M059J (cell line): ENCODE data around the gene MRPL47. TPM values are rescaled to one million over a fixed set of nuclear protein-coding genes. Genes with fewer than 3 reads are reported as not detected.
A peak's percentile ranks its signal among the peaks of the same experiment; 100 is the strongest.
"Not testable (repeated sequence)": the region's sequence is repeated elsewhere in the genome, so short reads cannot be mapped to it uniquely, and the experiment has no call there.

ENCODE experiments used
- DNase-seq: peaks from one replicate; pipeline ENCODE4 v3.0.0-alpha.2; 2012; ENCODE audit warnings: low read depth
- total RNA-seq: library from RNA; depleted of rRNA; stranded (reverse); fragments of >200 nt; shearing (Covaris generic); gene quantifications from 2 replicates; pipeline ENCODE4 v1.2.3, GENCODE V29; 2014; rRNA removed

Gene MRPL47
- 83.0 and 112 TPM in 2 replicates for total RNA-seq

DNA sequence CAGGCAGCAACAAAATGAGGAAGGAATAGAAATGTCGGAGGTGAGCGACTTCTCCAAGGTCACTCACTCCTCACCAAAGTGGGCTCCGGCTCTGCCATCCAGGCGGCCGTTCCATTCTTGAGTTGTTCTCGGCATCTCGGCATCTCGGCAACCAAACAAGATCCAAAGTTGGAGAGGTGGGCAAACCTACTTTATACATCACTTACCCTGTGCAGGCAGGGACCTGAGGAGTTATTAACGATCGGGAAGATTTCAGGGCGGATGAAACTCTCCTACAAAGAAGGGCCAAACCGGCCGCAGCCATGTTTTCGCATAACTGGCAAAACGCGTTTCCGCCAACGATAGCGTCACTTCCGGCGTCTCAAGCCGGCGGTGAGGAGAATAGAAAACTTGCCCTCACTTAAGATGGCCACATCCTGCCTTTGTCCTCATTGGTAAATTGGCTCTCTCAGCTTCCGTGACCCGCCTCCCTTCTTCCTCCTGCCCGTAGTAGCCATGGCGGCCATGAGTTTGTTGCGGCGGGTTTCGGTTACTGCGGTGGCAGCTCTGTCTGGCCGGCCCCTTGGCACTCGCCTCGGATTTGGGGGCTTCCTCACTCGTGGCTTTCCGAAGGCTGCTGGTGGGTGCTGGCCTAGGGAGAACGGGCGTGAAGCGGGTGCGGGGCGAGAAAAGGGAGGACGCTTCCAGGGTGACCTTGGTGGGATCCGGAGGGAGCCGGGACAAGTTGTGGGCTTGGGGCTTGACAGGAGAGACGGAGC lies at the start of gene MRPL47, which contains the start of gene NDUFB5:
Gene MRPL47, minus strand, starts transcription at position 318 of the 758 bp plus-strand sequence. Its CDS starts 14 bp downstream, at position 304.
Gene NDUFB5, plus strand, starts transcription at position 474 of the 758 bp plus-strand sequence. Its CDS starts 22 bp downstream, at position 496.
- DNase-seq: peak; percentile 98

DNA sequence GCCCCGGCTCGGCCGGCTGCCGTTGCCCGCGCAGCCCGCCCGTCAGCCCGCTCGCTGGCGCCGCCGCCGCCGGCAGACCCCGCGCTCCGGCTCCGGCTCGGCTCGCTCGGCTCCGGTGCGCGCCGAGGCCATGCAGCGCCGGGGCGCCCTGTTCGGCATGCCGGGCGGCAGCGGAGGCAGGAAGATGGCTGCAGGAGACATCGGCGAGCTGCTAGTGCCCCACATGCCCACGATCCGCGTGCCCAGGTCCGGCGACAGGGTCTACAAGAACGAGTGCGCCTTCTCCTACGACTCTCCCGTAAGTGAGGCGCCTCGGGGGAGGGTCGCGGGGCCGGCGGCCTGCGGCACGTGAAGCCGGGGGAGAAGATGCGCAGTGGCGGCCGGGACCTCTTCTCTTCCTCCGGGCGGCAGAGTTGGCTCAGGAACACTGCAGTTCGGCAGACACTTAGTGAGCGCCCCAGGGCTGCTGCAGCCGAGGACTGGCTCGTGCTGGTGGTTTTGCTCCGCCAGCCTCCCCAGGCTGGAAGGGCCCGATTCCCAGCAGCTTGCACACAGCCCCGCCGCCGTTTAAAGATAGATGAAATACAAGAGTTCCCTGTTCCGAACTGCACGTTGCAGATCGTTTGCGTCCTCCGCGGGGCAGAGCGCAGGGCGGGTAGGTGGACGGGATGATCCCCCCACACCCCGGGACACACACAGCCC lies 48.8 kb upstream of the MRPL47 start:
- peak; percentile 87 for DNase-seq

GRCh38 chr3:179652447-179653095 lies 48.1 kb upstream of the MRPL47 start, which contains the start of gene USP13:
TSS of gene USP13 (plus strand) at chr3:179653040. CDS start at chr3:179653226, 186 bp downstream.
- peak; percentile 85 for DNase-seq

DNA sequence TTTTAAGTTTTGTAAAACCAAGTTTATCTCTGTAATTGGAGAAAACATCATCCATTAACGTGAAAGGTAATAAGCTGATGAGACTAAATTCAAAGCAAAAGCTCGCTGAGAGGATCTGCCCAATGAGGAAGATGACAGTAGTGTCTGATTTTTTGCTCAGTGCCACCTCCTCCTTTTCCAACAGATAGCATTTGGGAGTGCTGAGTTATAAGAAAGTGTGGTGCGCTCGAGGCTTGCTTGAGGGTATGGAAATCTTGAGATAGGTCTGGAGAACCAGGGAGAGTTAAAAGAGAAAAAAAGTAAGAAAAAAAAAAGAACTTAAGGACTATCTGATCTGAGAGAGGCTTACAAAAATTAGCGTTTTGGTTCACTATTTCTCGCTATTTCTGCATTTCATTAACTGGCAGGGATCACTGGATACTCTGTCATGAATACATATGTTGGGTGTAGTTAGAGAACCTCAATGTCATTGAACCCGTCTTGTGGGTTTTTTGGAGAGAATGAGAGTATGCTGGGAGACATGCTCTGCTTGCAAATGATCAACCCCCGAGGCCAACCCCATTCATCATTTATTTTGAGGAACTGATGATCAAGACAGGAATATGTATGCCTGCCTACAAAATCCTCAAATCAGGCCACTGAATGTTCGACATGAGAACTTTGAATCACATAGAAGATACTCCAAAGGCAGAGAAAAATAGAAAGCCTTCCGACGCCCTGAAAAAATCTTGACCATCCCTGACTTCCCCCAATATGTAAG lies 47.4 kb upstream of the MRPL47 start:
- no peak for DNase-seq

DNA sequence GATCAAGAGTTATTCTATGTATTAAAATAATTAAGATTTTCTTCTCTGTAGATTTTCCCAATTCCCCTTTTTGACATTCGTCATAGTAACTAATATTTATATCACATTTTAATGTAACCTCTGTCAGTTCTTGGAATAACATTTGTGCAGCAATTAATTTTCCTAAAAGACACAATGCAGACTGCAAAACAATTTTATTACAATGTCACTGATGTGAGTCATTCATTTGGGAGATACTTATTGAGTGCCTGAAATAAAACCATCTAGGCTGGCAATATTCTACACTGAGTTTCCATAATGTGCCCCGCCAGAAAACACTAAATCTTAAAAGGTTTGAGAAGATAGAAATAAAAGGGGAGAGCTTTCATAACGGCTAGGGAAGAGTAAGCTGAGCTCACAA lies 41.7 kb upstream of the MRPL47 start:
- DNase-seq: no peak

GRCh38 chr3:179643837-179644236 lies 39.4 kb upstream of the MRPL47 start:
- DNase-seq: not testable (repeated sequence)

DNA sequence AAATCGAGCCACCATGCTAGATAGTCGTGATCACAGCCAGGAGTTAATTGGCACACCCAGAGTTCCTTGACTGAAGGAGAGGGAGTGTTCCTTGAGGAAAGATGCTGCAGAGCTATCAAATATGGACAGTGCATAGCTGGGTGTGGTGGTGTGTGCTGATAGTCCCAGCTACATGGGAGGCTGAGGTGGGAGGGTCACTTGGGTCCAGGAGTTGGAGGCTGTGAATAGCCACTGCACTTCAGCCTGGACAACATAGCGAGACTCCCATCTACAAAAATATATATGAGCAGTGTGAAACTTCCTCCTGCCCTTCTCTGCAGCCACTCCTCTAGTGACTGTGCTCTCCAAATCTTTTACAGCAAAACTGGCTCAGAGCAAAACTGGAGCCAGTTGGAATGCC lies 38.4 kb upstream of the MRPL47 start:
- no peak for DNase-seq

DNA sequence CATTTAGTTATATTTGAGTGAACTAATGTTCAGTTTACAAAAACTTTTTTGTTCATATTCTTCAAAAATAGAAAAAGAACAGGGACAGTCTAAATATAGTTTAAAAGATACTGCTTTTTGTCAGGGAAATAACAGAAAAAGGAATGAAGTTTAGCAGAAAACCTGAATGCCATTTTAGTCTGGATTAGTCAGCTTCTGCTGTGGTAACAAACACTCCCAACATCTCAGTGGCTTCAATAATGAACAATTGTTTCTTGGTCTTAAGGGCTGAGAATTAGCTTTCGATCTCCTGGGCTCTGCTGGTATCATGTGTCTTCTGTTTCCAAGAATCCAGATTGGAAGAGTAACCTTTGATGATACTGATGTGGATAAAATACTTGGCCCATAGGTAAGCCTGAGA lies 36.0 kb upstream of the MRPL47 start:
- no peak for DNase-seq

DNA sequence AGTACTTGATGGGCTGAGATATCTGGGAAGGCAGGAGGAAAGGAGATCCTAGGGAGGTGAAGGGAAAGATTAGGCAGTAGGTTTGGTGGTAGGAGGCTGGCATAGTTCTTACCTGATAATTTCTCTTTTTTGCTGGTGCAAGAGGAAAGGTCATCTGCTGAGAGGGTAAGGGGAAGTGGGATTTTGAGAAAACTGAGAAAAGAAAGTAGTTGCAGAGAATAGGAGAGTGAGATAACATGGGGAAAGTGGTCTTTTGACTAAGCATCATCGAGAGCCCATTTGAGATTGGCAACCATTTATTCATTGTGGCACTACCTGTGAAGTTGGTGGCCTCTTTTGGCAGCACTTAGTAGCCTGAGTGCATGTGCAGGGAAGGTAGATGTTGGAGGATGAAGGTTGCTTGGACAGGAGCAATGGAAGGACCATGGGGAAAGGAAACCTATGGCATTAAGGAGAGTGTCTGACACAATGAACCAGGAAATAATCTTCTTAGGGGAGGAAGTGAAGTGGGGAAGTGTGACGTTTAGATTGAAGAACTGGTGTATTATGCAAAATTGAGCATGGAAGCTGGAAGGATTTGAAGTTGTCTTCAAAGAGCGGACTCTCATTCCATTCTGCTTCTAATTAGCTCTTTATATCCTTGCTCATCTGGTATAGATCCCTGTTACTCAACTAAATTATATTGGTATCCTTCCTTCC lies 26.5 kb upstream of the MRPL47 start:
- no peak for DNase-seq

DNA sequence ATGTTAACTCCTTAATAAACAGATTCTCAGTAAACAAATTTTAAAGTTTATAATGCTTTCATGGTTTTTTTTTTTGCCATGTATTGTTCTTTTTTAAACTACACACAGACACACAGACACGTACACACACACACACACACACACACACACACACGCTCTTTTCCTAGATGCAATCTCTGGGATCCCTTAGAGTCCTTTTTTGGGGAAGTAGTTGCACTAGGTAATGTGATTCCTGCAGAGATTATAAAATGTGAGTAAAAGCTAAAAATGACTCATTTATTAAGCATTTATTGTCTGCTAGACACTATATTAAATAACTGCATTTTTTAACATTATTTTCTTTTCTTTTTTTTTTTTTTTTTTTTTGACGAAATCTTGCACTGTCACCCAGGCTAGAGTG lies 20.0 kb upstream of the MRPL47 start:
- DNase-seq: peak; percentile 71

GRCh38 chr3:179622023-179622422 lies 17.6 kb upstream of the MRPL47 start:
- DNase-seq: no peak

DNA sequence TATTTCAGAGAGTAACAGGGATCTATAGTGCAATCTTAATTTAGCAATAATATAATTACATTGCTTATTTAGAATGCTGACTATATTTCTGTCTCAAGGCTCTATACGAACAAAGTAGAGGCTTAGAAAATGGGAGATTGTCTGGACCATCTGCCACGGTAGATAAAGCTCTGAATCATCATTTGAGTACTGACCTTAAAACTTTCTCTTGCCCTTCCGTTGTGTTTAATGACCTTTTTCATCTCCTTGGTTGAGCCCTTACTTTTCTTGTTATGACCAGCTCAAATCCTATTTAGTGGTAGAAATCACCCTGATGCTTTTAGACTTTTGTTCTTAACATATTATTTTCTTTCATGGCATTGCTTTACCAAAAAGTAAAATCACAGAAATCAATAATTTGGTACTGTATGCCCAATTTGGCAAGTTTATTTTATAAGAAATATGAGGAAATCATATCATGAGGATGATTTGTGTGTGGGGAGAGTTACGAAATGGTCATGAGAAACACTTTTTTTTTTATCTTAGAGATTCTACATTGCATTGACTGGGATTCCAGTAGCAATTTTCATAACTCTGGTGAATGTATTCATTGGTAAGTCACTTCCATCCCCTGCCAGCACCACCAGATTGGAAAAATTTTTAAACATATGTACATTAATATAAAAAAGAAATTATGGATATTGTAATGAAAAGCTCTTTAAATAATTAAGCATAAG lies 11.2 kb upstream of the MRPL47 start:
- DNase-seq: no peak

GRCh38 chr3:179613807-179614206 lies 9.4 kb upstream of the MRPL47 start:
- peak; percentile 75 for DNase-seq

DNA sequence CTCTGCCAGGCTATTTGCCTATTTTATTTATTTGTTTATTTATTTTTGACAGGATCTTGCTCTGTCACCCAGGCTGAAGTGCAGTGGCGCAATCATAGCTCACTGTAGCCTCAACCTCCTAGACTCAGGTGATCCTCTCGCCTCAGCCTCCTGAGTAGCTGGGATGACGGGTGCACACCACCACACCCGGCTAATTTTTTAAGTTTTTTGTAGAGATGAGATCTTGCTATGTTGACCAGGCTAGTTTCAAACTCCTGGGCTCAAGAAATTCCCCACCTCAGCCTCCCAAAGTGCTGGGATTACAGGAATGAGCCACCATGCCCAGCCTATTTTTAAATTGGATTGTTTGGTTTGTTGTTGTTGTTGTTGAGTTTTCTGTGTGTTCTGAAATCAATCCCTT lies 5.6 kb upstream of the MRPL47 start:
- no peak for DNase-seq

- no peak for DNase-seq
Measured at GRCh38 chr3:179608931-179609720, 4.7 kb upstream of the MRPL47 start.

- no peak for DNase-seq
Measured at GRCh38 chr3:179606534-179607085, 2.2 kb upstream of the MRPL47 start.

- no peak for DNase-seq
Measured at GRCh38 chr3:179603831-179604230, 607 bp downstream of the MRPL47 start.

GRCh38 chr3:179603321-179603720 lies 1.1 kb downstream of the MRPL47 start:
- no peak for DNase-seq

DNA sequence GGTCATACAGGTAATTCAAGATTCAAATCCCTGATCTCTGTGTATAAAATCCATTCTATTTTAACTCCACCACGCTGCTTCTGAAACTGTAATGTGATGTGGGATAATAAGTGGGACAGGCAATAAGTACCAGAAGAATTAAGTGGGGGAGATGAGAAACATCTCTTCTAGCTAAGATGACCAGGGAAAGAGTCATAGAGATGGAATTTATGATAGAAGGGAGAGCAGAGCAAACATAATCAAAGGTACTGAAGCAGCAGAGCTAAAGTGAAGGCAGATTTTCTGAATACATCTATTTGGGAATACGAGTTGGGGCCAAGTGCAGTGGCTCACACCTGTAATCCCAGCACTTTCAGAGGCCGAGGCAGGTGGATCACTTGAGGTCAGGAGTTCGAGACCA lies 4.9 kb downstream of the MRPL47 start:
- peak; percentile 21 for DNase-seq
